Fibroblast of lung (primary cell): Measurements from ENCODE around the gene WDR93. TPM values are rescaled to one million over a fixed set of nuclear protein-coding genes. Genes with fewer than 3 reads are reported as not detected.

Experiments used
- DNase-seq, 2 donors: peaks; one replicate each; pipeline versions ENCODE4 v3.0.0 to v3.0.0-alpha.2; 2010; ENCODE audit warnings: low read depth in 2 of 2
- H2AFZ ChIP-seq: 2 replicates; pipeline ENCODE4 v1.5.1; 2012; ENCODE audit warnings: low read length, control low read depth, inconsistent platforms
- H3K27ac ChIP-seq: 2 replicates; pipeline ENCODE4 v1.5.1; 2011; ENCODE audit warnings: low read length, control low read depth; ENCODE audit not compliant: insufficient read depth
- H3K27me3 ChIP-seq: 2 replicates; pipeline ENCODE4 v1.5.1; 2011; ENCODE audit warnings: mild to moderate bottlenecking, low read length; ENCODE audit not compliant: control insufficient read depth, insufficient read depth
- H3K36me3 ChIP-seq: 2 replicates; pipeline ENCODE4 v1.5.1; 2011; ENCODE audit warnings: low read length; ENCODE audit not compliant: control insufficient read depth, insufficient read depth
- H3K4me1 ChIP-seq: 2 replicates; pipeline ENCODE4 v1.5.1; 2011; ENCODE audit warnings: low read length; ENCODE audit not compliant: control insufficient read depth, insufficient read depth; ENCODE audit errors: extremely low read depth
- H3K4me2 ChIP-seq: 2 replicates; pipeline ENCODE4 v1.5.1; 2011; ENCODE audit warnings: low read length, control low read depth; ENCODE audit not compliant: insufficient read depth; ENCODE audit errors: extremely low read depth
- H3K4me3 ChIP-seq, 4 experiments: fragments of 200-600 bp in 1 of 4; sonication (generic) in 1 of 4; replicated peaks in 1 of 4; 2 replicates each; pipeline ENCODE4 v1.5.1; 2011 to 2016; ENCODE audit warnings: low read length in 4 of 4, low read depth in 3 of 4, mild to moderate bottlenecking in 3 of 4, control low read depth in 2 of 4, inconsistent platforms in 1 of 4, mixed read lengths in 1 of 4; ENCODE audit not compliant: insufficient read depth in 1 of 4; ENCODE audit errors: control extremely low read depth in 1 of 4
- H3K79me2 ChIP-seq: 2 replicates; pipeline ENCODE4 v1.5.1; 2012; ENCODE audit warnings: mild to moderate bottlenecking, low read length, inconsistent platforms; ENCODE audit not compliant: control insufficient read depth, insufficient read depth
- H3K9ac ChIP-seq: 2 replicates; pipeline ENCODE4 v1.5.1; 2011; ENCODE audit warnings: mild to moderate bottlenecking, low read length, control low read depth; ENCODE audit not compliant: insufficient read depth
- H3K9me3 ChIP-seq: 2 replicates; pipeline ENCODE4 v1.5.1; 2012; ENCODE audit warnings: low read depth, low read length; ENCODE audit not compliant: control insufficient read depth, insufficient read depth
- H4K20me1 ChIP-seq: 2 replicates; pipeline ENCODE4 v1.5.1; 2011; ENCODE audit warnings: low read length; ENCODE audit not compliant: control insufficient read depth, insufficient read depth; ENCODE audit errors: extremely low read depth
- CTCF ChIP-seq, 2 donors: IDR thresholded peaks in 1 of 2; conservative IDR thresholded peaks in 1 of 2; 1 replicate in 1 of 2; 2 replicates in 1 of 2; pipeline ENCODE4 v1.5.1; 2011 to 2012; ENCODE audit warnings: low read length in 2 of 2, control low read depth in 1 of 2, inconsistent platforms in 1 of 2, low read depth in 1 of 2, mild to moderate bottlenecking in 1 of 2
- EZH2 ChIP-seq: IDR thresholded peaks from 2 replicates; pipeline ENCODE4 v1.5.1; 2012; ENCODE audit warnings: low read length, control low read depth, mild to moderate bottlenecking; ENCODE audit errors: missing control alignments
- polyA plus RNA-seq, 2 donors: library from polyadenylated mRNA; depleted of rRNA in 1 of 2; stranded (reverse) in 1 of 2; unstranded in 1 of 2; fragments of >200 nt; gene quantifications; 2 replicates each; pipeline ENCODE4 v1.2.1, GENCODE V29; 2011 to 2012; ENCODE audit warnings: missing spikeins in 1 of 2
- total RNA-seq: library from RNA; depleted of rRNA; stranded (reverse); fragments of >200 nt; gene quantifications from 2 replicates; pipeline ENCODE4 v1.2.1, GENCODE V29; 2014

WDR93 gene
- total and polyA plus RNA-seq, 2 donors (not counting 1 experiment from before 2014, with no cell fraction given): 0.14 to 0.17 TPM

GRCh38 chr15:89749951-89750559 is 59.4 kb downstream of the WDR93 start:
- Histone ChIP-seq H3K4me2 (peak overlapping the region; percentile 87), H2AFZ (peak overlapping the region; percentile 65), H3K36me3 (no peaks in the 10 kb centered on the region), H3K9me3 (no peaks in the 10 kb centered on the region), H3K4me1 (peaks cover 4% of the 10 kb centered on the region), H3K27me3 (peaks cover 17% of the 10 kb centered on the region), H3K4me3 (peak overlapping the region; percentile 9 to 61 (median 46)), H3K79me2 (no peaks in the 10 kb centered on the region), H3K9ac (no peak overlapping the region), H3K27ac (no peak overlapping the region), H4K20me1 (no peaks in the 10 kb centered on the region)
- TF ChIP-seq CTCF (conservative IDR thresholded peaks at IDR 0.05 in 1 of 2, IDR thresholded peaks at IDR 0.05 in 1 of 2; ENCODE audit: low read depth in 1 of 2, low read length in 2 of 2) (no peak), EZH2 (peak; percentile 50)
- DNase-seq: no peak

- H3K27ac ChIP-seq: no peak within 1 kb of the TSS
- peak within 1 kb of the TSS; percentile 58 for H3K9ac ChIP-seq
These were observed 60.2 kb downstream of the WDR93 start, which contains the start of gene MESP1 for GRCh38 chr15:89750560-89751542. MESP1 (minus strand) TSS chr15:89751249; CDS start chr15:89751231, 18 bp downstream.

More at GRCh38 chr15:89750560-89751542, 60.2 kb downstream of the WDR93 start, which contains the start of gene MESP1:
- peak within 1 kb of the TSS; percentile 65 for H2AFZ ChIP-seq
- TF ChIP-seq CTCF (conservative IDR thresholded peaks at IDR 0.05 in 1 of 2, IDR thresholded peaks at IDR 0.05 in 1 of 2; ENCODE audit: low read depth in 1 of 2, low read length in 2 of 2) (peak; percentile 55 to 70), EZH2 (no peak)
- H3K4me3 ChIP-seq: peak within 1 kb of the TSS; percentile 37 to 61 (median 46)
- peak within 1 kb of the TSS; percentile 87 for H3K4me2 ChIP-seq
- H3K27me3 ChIP-seq: peaks cover 17% of the 10 kb centered on the region
- no peaks in the 10 kb centered on the region for H3K9me3 ChIP-seq
- H4K20me1 ChIP-seq: no peaks in the 10 kb centered on the region
- peak; percentile 81 to 90 for DNase-seq
- no peaks in the 10 kb centered on the region for H3K79me2 ChIP-seq
- peaks cover 4% of the 10 kb centered on the region for H3K4me1 ChIP-seq
- H3K36me3 ChIP-seq: no peaks in the 10 kb centered on the region
